CD4-positive, alpha-beta T cell treated with Interleukin-1 beta for 1 hour (primary cell): ENCODE measurements around the gene C3orf18.
"Not testable (repeated sequence)": the region's sequence is repeated elsewhere in the genome, so short reads cannot be mapped to it uniquely, and the experiment has no call there.

Experiments used
- DNase-seq, 2 donors: peaks; one replicate each; pipeline ENCODE4 v3.0.0-alpha.2; 2020 to 2022

C3orf18 gene

GRCh38 chr3:50519471-50520089 lies 48.0 kb downstream of the C3orf18 start:
- DNase-seq = peak; percentile 64 to 70

DNA sequence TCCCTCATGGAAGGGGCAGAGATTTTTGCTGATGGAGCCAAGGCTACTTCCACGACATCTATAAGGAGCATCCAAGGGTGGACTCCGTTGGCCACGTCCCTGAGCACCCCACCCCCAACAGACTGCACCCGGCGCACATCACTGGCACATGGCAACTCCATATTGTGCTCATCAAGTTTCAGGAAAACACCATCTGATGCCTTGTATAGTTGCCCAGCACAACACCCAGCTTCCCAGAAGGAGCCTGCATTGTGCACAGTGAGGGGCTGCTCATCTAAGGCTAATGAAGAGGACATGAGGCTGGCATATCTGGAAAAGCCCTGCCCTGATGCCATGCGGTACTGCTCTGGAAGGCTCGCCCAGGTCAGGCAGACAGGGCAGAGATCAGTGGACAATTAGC lies 49.1 kb downstream of the C3orf18 start:
- no peak for DNase-seq

DNA sequence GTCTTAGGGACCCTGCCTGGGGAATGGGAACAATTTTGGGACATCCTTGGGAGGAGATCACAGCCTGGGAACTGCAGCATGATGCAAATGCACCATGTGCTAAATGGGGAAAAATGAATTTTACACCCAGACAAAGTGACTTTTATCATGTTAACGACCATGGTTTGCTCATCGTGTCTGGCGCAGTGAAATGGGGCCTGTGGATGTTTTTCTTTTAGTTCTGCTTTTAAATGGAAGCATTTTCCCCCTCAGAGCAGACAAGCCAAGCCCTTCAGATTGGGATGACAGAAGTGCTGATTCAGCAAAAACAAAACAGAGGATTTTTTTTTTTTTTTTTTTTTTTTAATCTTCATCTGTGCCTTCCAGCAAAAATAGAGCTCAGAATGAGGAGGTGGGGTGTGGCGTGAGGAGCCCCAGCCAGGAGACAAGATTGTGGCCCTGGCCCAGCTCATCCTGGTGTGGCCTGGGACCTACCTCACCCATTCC lies 49.8 kb downstream of the C3orf18 start:
- DNase-seq = no peak

DNA sequence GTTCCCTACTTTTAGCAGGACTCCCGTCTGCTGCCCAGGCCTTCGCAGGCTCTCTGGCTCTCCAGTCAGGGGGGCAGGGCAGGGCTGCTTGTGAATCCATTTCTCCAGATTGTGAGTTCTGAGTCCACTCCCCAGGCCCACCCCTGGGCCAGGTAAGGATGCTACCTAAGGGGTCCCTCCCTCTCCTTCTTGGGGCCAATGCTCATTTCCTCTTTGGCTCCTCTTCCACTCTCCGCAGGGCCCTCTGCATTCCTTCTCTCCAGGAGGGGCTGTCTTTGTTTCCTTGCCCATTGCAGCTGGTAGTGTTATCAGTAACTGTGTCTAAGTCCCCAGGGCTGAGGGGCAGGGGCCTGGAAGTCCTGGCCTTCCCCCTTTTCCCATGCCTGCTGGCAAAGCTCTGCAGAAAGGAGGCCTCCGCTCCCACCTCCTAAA lies 51.1 kb downstream of the C3orf18 start:
- no peak for DNase-seq

GRCh38 chr3:50515565-50516439 lies 51.7 kb downstream of the C3orf18 start:
- peak in 1 of 2 donors; percentile 19 for DNase-seq

DNA sequence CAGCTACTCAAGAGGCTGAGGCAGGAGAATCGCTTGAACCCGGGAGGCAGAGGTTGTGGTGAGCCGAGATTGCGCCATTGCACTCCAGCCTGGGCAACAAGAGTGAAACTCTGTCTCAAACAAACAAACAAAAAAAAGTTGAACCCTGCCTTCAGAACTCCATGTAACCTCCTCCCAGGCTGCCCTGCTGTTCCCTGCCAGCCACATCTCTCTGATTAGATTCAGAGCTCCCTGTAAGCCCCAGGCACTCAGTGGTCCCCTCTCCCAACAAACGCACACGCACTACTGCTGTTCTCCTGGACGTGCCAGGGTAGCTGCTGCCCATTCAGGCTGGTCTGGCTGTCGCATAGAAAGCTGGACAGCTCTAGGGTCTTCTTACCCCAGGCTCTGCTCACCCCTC lies 54.6 kb downstream of the C3orf18 start:
- DNase-seq = not testable (repeated sequence)

- no peak for DNase-seq
These were observed 55.4 kb downstream of the C3orf18 start for GRCh38 chr3:50512131-50512530.

GRCh38 chr3:50510325-50510724 lies 57.2 kb downstream of the C3orf18 start:
- DNase-seq = no peak

GRCh38 chr3:50509715-50510114 lies 57.8 kb downstream of the C3orf18 start:
- no peak for DNase-seq

DNA sequence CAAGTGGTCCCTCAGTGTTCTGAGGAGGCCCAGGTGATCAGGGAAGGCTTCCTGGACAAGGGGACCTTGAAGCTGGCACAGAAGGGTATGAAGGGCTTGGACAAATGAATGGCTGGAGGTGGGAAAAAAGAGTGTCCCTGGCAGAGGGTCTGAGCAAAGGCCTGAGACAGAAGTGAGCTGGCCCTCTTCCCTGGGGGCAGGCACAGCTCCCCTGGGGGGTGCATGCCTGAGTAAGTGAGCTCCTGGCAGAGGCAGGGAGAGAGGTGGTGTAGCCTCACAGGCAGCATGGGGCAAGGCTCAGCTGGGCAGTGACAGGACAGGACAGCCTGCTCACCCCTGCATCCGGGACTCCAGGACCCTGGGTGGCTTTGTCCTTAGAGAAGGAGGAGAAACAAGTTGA lies 58.7 kb downstream of the C3orf18 start:
- DNase-seq = no peak
